K562 (cell line): ENCODE data around the gene GRIK3. TPM values are rescaled to one million over a fixed set of nuclear protein-coding genes. Genes with fewer than 3 reads are reported as not detected.
A peak's percentile ranks its signal among the peaks of the same experiment; 100 is the strongest.

ENCODE experiments used
- CREB5 ChIP-seq: fragments of 250-450 bp; sonication (Bioruptor Pico); IDR thresholded peaks from 2 replicates; pipeline ENCODE4 v1.5.0; 2020; ENCODE audit warnings: mild to moderate bottlenecking
- DLX4 ChIP-seq: fragments of 250-450 bp; sonication (Bioruptor Pico); IDR thresholded peaks from 2 replicates; pipeline ENCODE4 v1.6.1; 2021; ENCODE audit warnings: mild to moderate bottlenecking
- ELF1 ChIP-seq: fragments of 200-800 bp; sonication (Bioruptor generic); IDR thresholded peaks from 2 replicates; pipeline ENCODE4 v1.6.1; 2016; ENCODE audit warnings: missing genetic modification characterization, missing compliant biosample characterization
- HINFP ChIP-seq: fragments of 450-650 bp; conservative IDR thresholded peaks from 2 replicates; pipeline ENCODE4 v1.6.1; 2016; ENCODE audit warnings: missing genetic modification characterization, low read depth, mild to moderate bottlenecking, control low read depth, missing compliant biosample characterization
- NR0B1 ChIP-seq: fragments of 450-650 bp; IDR thresholded peaks from one replicate; pipeline ENCODE4 v1.6.1; 2018; ENCODE audit warnings: mild to moderate bottlenecking, moderate library complexity; ENCODE audit not compliant: partially characterized antibody
- TARDBP ChIP-seq: fragments of 450-650 bp; IDR thresholded peaks from 2 replicates; pipeline ENCODE4 v1.6.1; 2016
- THAP12 ChIP-seq: fragments of 250-450 bp; sonication (Bioruptor Pico); IDR thresholded peaks from 2 replicates; pipeline ENCODE4 v1.9.0; 2021; ENCODE audit warnings: mild to moderate bottlenecking, inconsistent platforms
- ZNF592 ChIP-seq: fragments of 450-650 bp; IDR thresholded peaks from 2 replicates; pipeline ENCODE4 v1.6.1; 2017; ENCODE audit warnings: antibody characterized with exemption, mild to moderate bottlenecking
- polyA plus RNA-seq, 8 experiments: library from polyadenylated mRNA; depleted of rRNA in 4 of 8; stranded (reverse) in 5 of 8; unstranded in 3 of 8; fragments of >200 nt; fragmentation: Nextera tagmentation in 2 of 8; fragmentation: Illumina TruSeq in 1 of 8; extraction: Ambion mirVana in 2 of 8; extraction: Trizol in 1 of 8; gene quantifications; 2 replicates each; pipeline versions ENCODE4 v1.2.1 to v1.2.3, GENCODE V29; 2011 to 2014; ENCODE audit warnings: inconsistent platforms in 1 of 8, missing spikeins in 1 of 8
- total RNA-seq, 7 experiments: library from RNA; depleted of rRNA in 6 of 7; stranded (reverse); fragments of >200 nt in 6 of 7; fragmentation: Illumina TruSeq in 2 of 7; extraction: Trizol in 2 of 7; gene quantifications; 2 replicates each; pipeline versions ENCODE4 v1.2.1 to v1.2.3, GENCODE V29; 2011 to 2021; ENCODE audit warnings: low replicate concordance in 1 of 7

Gene GRIK3
- total and polyA plus RNA-seq, 9 of the 15 experiments (the other 6 are each of a cell fraction or from before 2014, with no cell fraction given) = not detected

GRCh38 chr1:37035796-37036666, 1.7 kb upstream of the GRIK3 start (continued):
- TF ChIP-seq HINFP (no peak), TARDBP (no peak), CREB5 (CRISPR knock-in tag) (no peak), ELF1 (tag) (peak; percentile 30; the same call in 1 of the 2 replicates), ZNF592 (no peak), DLX4 (CRISPR knock-in tag) (no peak), NR0B1 (no peak), THAP12 (CRISPR knock-in tag) (no peak)
